Embryonic facial prominence (tissue), 1 donor: ENCODE results near the gene TMEM51.

Experiments used
- DNase-seq: peaks from one replicate; pipeline ENCODE4 v3.0.0-alpha.2; 2016; ENCODE audit errors: extremely low spot score

Gene TMEM51

GRCh38 chr1:15196069-15196468, 42.5 kb downstream of the TMEM51 start:
- no peak for DNase-seq

- no peak for DNase-seq
These were observed 43.4 kb downstream of the TMEM51 start for GRCh38 chr1:15196807-15197530.

DNA sequence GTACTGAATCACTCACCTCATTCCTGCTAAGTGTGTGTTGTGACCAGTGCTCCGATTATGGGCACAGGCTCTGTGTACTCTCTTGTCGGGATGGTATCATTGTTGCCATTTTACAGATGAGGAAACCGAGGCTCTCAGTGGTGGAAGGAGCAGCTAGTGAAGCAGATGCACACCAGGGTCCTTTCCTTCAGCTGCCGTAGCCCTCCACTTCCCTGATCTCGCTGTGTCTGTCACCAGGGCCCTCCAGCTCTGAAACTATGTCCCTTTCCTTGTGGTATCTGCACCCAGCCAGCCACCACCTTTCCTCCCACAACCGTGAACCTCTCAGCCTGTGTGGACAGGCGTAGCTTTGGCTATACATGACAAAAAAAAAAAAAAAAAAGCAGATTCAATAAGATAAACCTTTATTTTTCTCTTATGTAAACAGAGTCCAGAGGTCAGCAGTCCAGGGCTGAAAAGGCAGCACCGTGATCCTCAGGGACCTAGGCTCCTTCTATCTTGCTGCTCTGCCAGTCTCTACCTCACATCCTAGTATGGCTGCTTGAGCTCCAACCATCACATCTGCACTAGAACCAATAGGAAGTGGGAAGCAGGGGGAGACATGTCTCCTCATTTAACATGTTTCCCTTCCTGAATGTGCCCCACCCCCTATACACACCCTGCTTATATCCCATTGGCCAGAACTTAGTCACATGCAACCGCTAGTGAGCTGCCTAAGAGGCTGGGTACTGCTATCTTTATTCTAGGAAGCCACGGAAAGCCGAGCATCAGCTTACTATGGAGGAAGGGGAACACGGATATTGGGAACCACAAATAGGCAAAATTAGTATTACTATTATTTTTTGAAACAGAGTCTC, 44.3 kb downstream of the TMEM51 start:
- no peak for DNase-seq

DNA sequence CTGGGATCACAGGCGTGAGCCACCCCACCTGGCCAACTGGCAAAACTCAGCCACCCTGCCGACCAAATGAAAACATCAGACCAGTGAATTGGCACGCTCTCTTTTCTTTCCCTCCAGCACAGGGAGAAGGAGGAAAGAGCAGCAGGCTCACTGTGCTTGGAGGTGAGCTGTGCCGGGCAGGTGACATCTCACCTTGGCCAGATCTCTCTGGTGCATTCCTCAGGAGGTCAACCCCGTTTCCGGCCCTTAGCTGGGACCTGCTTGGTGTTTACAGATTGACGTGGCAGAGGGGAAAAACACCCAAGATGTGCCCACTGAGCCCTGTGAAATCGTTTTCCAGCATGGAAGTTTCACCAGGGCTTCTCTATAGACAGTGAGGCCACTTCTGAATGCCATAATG, 45.1 kb downstream of the TMEM51 start:
- no peak for DNase-seq

DNA sequence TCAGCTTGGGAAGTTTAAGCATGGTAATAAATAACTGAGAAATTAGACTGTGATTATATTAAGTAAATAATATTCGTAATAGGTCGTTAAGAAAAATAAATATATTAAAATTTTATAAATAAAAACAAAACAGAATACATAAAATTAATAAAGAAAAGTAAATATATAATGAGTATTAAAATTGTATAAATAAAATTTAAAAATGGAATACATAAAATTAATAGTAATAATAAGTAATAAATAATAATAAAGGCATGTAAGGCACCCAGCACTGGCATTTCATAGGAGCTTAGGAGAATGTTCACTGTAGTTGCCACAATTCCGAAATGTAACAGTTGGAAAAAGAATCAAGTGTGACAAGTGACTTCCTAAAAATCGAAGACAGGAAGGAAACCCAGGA, 47.7 kb downstream of the TMEM51 start:
- DNase-seq, result no peak

- DNase-seq, result no peak
These were observed 48.5 kb downstream of the TMEM51 start for GRCh38 chr1:15201849-15202551.

DNA sequence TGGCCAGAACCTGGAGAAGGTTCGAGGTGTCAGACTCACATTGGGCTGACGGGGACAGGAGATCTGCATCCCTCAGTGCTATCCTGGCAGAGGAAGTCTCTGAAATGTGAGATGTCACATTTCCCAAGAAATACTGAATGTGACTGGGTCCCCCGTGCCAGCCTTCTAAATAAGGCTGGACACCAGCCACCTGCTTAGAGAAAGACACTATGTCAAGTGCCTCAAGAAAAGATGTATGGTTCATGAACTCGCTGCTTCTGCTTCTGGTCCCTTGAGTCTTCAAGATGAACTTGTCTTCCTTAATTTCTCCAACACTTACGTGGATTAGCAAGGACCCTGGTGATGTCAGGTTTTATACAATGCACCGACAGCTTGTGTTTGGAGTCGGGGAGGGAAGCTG, 51.4 kb downstream of the TMEM51 start:
- no peak for DNase-seq

DNA sequence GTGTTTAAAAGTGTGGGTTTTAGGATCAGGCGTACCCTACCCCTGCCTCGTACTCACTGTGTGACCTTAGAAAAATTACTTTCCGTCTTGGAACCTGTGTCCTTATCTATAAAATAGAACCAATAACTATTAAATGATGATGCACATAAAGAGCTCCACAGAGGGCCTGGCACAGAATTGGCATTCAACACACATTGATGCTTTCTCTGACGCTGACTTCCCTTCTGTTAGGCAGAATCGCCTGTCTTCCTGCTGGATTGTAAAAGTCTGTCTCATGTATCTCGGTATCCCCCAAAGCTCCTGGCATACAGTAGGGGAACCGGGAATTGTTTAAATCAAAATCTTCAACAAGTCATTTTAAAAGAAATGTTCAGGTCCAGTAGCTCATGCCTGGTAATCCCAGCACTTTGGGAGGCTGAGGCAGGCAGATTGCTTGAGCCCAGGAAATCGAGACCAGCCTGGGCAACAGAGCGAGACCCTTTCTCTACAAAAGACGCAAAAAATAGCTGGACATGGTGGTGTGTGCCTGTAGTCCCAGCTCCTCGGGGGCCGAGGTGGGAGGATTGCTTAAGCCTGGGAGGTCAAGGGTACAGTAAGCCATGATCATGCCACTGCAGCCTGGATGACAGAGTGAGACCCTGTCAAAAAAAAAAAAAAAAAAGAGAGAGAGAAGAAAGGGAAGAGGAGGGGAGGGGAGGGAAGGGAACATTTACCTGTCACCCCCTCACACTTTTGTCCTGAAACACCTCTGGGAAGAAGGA, 52.2 kb downstream of the TMEM51 start:
- no peak for DNase-seq

- no peak for DNase-seq
These were observed 53.0 kb downstream of the TMEM51 start for GRCh38 chr1:15206418-15207030.

GRCh38 chr1:15207031-15207828, 53.7 kb downstream of the TMEM51 start:
- DNase-seq, result no peak

GRCh38 chr1:15207829-15208429, 54.4 kb downstream of the TMEM51 start:
- DNase-seq, result no peak

- DNase-seq, result no peak
These were observed 57.3 kb downstream of the TMEM51 start for GRCh38 chr1:15210651-15211375.

DNA sequence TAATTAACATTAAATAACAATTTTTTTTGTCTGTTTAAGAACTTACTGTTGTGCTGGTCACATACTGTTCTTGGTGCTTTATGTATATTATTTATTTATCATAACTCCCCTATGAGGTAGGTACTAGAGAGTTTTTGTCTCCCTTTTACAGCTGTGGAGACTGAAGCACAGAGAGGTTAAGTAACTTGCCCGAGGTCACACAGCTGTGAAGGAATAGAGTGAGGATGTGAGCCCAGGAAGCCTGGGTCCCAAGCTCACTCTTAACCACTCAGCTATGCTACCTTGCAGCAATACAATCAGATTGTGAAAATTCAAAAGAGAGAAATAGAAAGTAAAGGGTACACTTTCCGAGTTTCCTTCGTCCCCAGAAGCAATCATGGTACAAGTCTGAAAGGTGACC, 57.9 kb downstream of the TMEM51 start:
- no peak for DNase-seq

GRCh38 chr1:15212216-15212953, 58.8 kb downstream of the TMEM51 start:
- no peak for DNase-seq

GRCh38 chr1:15212954-15213291, 59.4 kb downstream of the TMEM51 start:
- no peak for DNase-seq

DNA sequence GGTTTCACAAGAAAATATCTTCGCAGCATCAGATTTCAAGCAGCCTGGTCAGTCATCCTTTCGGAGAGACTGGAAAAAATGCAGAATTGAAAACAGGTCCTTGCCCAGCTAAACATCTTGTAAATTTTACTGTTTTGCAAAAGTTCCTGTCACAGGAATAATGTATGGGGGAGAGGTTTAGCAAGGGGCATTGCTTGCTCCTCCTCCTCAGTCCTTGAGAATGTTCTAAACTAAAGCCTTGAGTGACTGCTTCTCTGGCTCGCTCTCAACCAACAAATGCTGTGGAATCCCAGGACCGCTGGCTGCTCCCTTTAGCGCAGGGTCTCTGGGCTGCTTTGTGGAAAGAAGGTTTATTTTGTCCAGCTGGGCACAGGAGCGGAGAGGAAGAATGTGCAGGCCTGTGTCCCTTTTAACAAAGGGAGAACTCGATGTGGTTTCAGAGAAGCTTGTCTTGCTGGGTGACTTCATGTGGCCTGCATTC, 59.8 kb downstream of the TMEM51 start:
- no peak for DNase-seq

GRCh38 chr1:15214527-15214926, 61.0 kb downstream of the TMEM51 start:
- peak; percentile 66 for DNase-seq

GRCh38 chr1:15215116-15215515, 61.6 kb downstream of the TMEM51 start:
- no peak for DNase-seq

DNA sequence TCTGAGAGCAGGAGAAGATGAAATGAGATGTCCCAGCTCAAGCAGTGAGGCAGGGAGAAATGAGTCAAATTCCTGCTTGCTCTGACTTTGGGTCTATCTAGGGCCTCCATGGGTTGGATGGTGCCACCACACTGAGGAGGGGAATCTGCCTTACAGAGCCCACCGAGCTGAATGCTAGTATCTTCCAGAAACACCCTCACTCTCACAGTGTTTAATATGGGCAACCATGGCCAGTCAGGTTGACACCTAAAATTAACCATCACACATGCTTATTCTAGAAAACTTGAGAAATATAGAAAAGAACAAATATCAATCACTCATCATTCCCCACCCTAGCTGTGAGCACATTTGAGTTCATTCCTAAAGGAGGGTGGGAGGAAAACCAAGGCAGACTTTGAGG, 64.1 kb downstream of the TMEM51 start:
- no peak for DNase-seq
